Nephron (organoid): ENCODE data around the gene TEKT5.

Source experiments
- H3K27ac Mint-ChIP-seq, 3 experiments: 2 replicates each; pipeline ENCODE4 v1.8.0; 2020; ENCODE audit warnings: mixed read lengths in 3 of 3, mild to moderate bottlenecking in 2 of 3, moderate library complexity in 1 of 3
- H3K27me3 Mint-ChIP-seq: 2 replicates; pipeline ENCODE4 v1.8.0; 2021; ENCODE audit warnings: low read depth, mild to moderate bottlenecking, moderate library complexity, mixed read lengths
- H3K36me3 Mint-ChIP-seq: 2 replicates; pipeline ENCODE4 v1.8.0; 2020; ENCODE audit warnings: low read depth, mixed read lengths
- H3K4me1 Mint-ChIP-seq: 2 replicates; pipeline ENCODE4 v1.8.0; 2020; ENCODE audit warnings: mixed read lengths
- H3K4me3 Mint-ChIP-seq, 3 experiments: 2 replicates each; pipeline ENCODE4 v1.8.0; 2020; ENCODE audit warnings: mild to moderate bottlenecking in 3 of 3, mixed read lengths in 3 of 3, moderate library complexity in 2 of 3
- H3K9me3 Mint-ChIP-seq: 2 replicates; pipeline ENCODE4 v1.8.0; 2020; ENCODE audit warnings: mixed read lengths
- CTCF ChIP-seq, 3 experiments: fragments of 200-600 bp; sonication (generic); IDR thresholded peaks; one replicate each; pipeline ENCODE4 v1.5.0; 2021; ENCODE audit warnings: antibody characterized with exemption in 3 of 3; ENCODE audit not compliant: unreplicated experiment in 3 of 3

TEKT5 gene

GRCh38 chr16:10740000-10740844 lies 45.5 kb upstream of the TEKT5 start:
- no peaks in the 10 kb centered on the region for H3K36me3 Mint-ChIP-seq
- peak overlapping the region in 1 of 3 experiments; percentile 39 for H3K27ac Mint-ChIP-seq
- H3K4me3 Mint-ChIP-seq, result peak overlapping the region in 1 of 3 experiments; percentile 48
- peaks cover 36% of the 10 kb centered on the region for H3K4me1 Mint-ChIP-seq
- H3K27me3 Mint-ChIP-seq, result peaks cover 3% of the 10 kb centered on the region
- TF ChIP-seq CTCF (IDR thresholded peaks at IDR 0.05; ENCODE audit: unreplicated experiment in 3 of 3), result no peak
- H3K9me3 Mint-ChIP-seq, result no peaks in the 10 kb centered on the region

- Mint-ChIP-seq H3K4me1 (peaks cover 25% of the 10 kb centered on the region), H3K4me3 (no peak overlapping the region), H3K27me3 (peaks cover 3% of the 10 kb centered on the region), H3K9me3 (no peaks in the 10 kb centered on the region), H3K27ac (no peak overlapping the region), H3K36me3 (no peaks in the 10 kb centered on the region)
- no peak for TF ChIP-seq CTCF (IDR thresholded peaks at IDR 0.05; ENCODE audit: unreplicated experiment in 3 of 3)
These were observed 43.7 kb upstream of the TEKT5 start for GRCh38 chr16:10738231-10739077.

- peaks cover 16% of the 10 kb centered on the region for H3K4me1 Mint-ChIP-seq
- H3K4me3 Mint-ChIP-seq, result no peak overlapping the region
- TF ChIP-seq CTCF (IDR thresholded peaks at IDR 0.05; ENCODE audit: unreplicated experiment in 3 of 3), result peak; percentile 92 to 96 (median 92)
- peak overlapping the region in 2 of 3 experiments; percentile 38 to 40 for H3K27ac Mint-ChIP-seq
- peaks cover 3% of the 10 kb centered on the region for H3K27me3 Mint-ChIP-seq
- peaks cover 2% of the 10 kb centered on the region for H3K9me3 Mint-ChIP-seq
- H3K36me3 Mint-ChIP-seq, result no peaks in the 10 kb centered on the region
These were observed 42.4 kb upstream of the TEKT5 start for GRCh38 chr16:10737068-10737625.

- H3K4me3 Mint-ChIP-seq, result no peak overlapping the region
- no peak overlapping the region for H3K27ac Mint-ChIP-seq
- H3K4me1 Mint-ChIP-seq, result peaks cover under 1% of the 10 kb centered on the region
- peaks cover 2% of the 10 kb centered on the region for H3K9me3 Mint-ChIP-seq
- no peak for TF ChIP-seq CTCF (IDR thresholded peaks at IDR 0.05; ENCODE audit: unreplicated experiment in 3 of 3)
- H3K27me3 Mint-ChIP-seq, result no peaks in the 10 kb centered on the region
- H3K36me3 Mint-ChIP-seq, result no peaks in the 10 kb centered on the region
These were observed 37.1 kb upstream of the TEKT5 start for GRCh38 chr16:10731790-10732189.

- H3K36me3 Mint-ChIP-seq, result no peaks in the 10 kb centered on the region
- H3K27me3 Mint-ChIP-seq, result no peaks in the 10 kb centered on the region
- peaks cover 2% of the 10 kb centered on the region for H3K9me3 Mint-ChIP-seq
- H3K4me1 Mint-ChIP-seq, result no peaks in the 10 kb centered on the region
- no peak overlapping the region for H3K4me3 Mint-ChIP-seq
- H3K27ac Mint-ChIP-seq, result no peak overlapping the region
- TF ChIP-seq CTCF (IDR thresholded peaks at IDR 0.05; ENCODE audit: unreplicated experiment in 3 of 3), result no peak
These were observed 34.6 kb upstream of the TEKT5 start for GRCh38 chr16:10729104-10730048.
